Left ventricle myocardium inferior (tissue), 1 donor: Measurements from ENCODE around the gene XYLT2. TPM values are rescaled to one million over a fixed set of nuclear protein-coding genes. Genes with fewer than 3 reads are reported as not detected.
A peak's percentile ranks its signal among the peaks of the same experiment; 100 is the strongest.
"Not testable (repeated sequence)": the region's sequence is repeated elsewhere in the genome, so short reads cannot be mapped to it uniquely, and the experiment has no call there.

Experiments used
- DNase-seq: peaks from one replicate; pipeline ENCODE4 v3.0.0-alpha.2; 2020
- H3K27ac ChIP-seq: fragments of 200-600 bp; replicated peaks from 2 replicates; pipeline ENCODE4 v1.8.0; 2021
- H3K27me3 ChIP-seq: fragments of 200-600 bp; 2 replicates; pipeline ENCODE4 v1.8.0; 2021; ENCODE audit warnings: low read depth
- H3K36me3 ChIP-seq: fragments of 200-600 bp; 2 replicates; pipeline ENCODE4 v1.8.0; 2021
- H3K4me1 ChIP-seq: fragments of 200-600 bp; 2 replicates; pipeline ENCODE4 v1.8.0; 2021
- H3K4me3 ChIP-seq: fragments of 200-600 bp; 2 replicates; pipeline ENCODE4 v1.8.0; 2021; ENCODE audit warnings: mild to moderate bottlenecking, moderate library complexity
- H3K9me3 ChIP-seq: fragments of 200-600 bp; replicated peaks from 2 replicates; pipeline ENCODE4 v1.8.0; 2021
- intact Hi-C: fragments of 100-400 bp; cut with micrococcal nuclease; formaldehyde crosslinking; loops from one replicate; pipeline ENCODE4 v1.11.0; 2022
- total RNA-seq: library from RNA; stranded (reverse); fragmentation: NEBNext Ultra II Directional; extraction: Animal tissue kit (Norgen Biotek cat#: 25700); gene quantifications from one replicate; pipeline ENCODE4 v1.2.1, GENCODE V29; 2021
- TF ChIP-seq, protein P1 (sequence below): fragments of 200-600 bp; IDR thresholded peaks from 2 replicates; pipeline ENCODE4 v1.8.0; 2021; ENCODE audit warnings: antibody characterized with exemption, mild to moderate bottlenecking, borderline replicate concordance
- donor health status: DM: no; HTN: yes; CAD: no; lungs with severe emphysema.

Gene XYLT2
- total RNA-seq, 1 donor from 2014 or later = 12.6 TPM

DNA sequence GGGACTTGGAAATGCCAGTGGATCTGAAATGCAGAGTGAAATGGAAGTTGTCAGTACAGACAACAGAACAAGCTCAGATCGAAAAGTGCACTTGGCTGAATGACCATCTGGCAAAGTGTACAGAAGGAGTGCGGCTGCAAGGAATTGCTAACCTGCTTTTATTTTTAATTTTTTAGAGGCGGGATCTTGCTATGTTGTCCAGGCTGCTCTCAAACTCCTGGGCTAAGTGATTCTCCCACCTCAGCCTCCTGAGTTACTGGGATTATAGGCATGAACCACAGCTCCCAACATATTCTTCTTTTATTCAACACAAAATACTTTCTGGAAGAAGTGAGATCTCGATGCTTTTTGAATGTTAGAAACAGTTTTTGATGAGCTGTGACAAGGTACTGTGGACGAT lies 47.8 kb downstream of the XYLT2 start:
- no peaks in the 10 kb centered on the region for H3K27me3 ChIP-seq
- no peak overlapping the region for H3K4me3 ChIP-seq
- H3K9me3 ChIP-seq = no peaks in the 10 kb centered on the region
- intact Hi-C loops = no loop called here
- peaks cover 62% of the 10 kb centered on the region for H3K36me3 ChIP-seq
- H3K4me1 ChIP-seq = peaks cover 40% of the 10 kb centered on the region
- TF ChIP-seq, protein P1, sequence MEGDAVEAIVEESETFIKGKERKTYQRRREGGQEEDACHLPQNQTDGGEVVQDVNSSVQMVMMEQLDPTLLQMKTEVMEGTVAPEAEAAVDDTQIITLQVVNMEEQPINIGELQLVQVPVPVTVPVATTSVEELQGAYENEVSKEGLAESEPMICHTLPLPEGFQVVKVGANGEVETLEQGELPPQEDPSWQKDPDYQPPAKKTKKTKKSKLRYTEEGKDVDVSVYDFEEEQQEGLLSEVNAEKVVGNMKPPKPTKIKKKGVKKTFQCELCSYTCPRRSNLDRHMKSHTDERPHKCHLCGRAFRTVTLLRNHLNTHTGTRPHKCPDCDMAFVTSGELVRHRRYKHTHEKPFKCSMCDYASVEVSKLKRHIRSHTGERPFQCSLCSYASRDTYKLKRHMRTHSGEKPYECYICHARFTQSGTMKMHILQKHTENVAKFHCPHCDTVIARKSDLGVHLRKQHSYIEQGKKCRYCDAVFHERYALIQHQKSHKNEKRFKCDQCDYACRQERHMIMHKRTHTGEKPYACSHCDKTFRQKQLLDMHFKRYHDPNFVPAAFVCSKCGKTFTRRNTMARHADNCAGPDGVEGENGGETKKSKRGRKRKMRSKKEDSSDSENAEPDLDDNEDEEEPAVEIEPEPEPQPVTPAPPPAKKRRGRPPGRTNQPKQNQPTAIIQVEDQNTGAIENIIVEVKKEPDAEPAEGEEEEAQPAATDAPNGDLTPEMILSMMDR = no peak
- H3K27ac ChIP-seq = no peak overlapping the region
- no peak for DNase-seq

DNA sequence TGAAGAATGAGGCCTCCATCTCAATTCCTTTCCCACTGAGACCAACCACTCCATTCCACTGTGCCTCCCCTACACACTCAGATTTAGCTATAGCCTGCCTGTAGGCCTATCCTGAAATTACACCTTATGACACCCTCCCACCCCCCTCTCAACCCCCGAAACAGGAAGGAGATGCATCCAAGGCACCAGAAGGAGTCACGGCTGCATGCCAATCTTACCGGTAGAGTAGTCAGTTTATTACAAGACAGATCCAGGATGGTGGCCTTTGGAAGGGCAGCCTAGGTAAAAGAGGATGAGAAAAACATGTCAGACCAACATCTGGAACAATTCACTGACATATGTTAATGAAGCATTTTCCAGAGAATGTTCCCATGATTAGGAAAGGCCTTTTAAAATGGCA lies 48.8 kb downstream of the XYLT2 start:
- H3K27ac ChIP-seq = no peak overlapping the region
- H3K9me3 ChIP-seq = no peaks in the 10 kb centered on the region
- H3K27me3 ChIP-seq = no peaks in the 10 kb centered on the region
- no peak for DNase-seq
- no peak overlapping the region for H3K4me3 ChIP-seq
- peaks cover 52% of the 10 kb centered on the region for H3K36me3 ChIP-seq
- intact Hi-C loops = no loop called here
- TF ChIP-seq, protein P1 = no peak
- H3K4me1 ChIP-seq = peaks cover 40% of the 10 kb centered on the region

DNA sequence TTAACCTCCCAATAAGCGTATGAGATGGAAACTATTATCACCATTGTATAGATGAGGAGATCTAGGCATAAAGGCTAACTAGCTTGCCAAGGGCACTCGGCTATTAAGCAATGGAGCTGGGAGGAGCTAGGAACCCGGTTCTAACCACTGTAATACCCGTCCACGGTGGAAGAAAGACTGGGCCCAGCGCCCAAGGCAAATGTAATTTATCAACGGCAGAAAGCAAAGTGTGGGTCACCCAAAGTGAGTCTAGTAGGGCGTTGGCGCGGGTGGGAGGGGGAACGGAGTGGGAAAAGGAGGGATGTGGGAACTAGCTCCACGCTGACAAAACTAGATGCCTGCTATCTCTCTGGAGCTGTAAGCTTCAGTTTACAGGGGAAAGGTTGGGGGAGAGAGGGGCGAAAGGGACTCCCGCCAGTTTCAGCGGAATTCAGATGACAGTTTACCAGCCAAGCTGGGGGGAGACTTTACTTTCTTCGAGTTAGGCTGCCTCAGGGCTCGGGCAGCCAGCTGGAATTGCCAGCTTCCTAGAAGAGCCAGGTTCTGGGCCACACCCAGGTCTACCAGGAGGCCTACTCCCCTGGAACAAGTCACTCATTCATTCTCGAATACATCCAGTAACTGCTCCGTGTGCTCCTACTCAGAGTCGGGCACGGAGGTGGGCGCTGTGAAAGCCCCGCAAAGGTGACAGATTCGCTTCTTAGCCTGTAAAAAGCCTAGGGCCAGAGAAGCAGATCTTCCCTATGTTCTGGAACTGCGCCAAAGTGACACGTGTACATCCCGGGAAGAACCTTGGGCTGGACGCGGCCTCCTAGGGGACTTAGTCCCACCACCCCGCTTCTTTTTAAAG lies 50.6 kb downstream of the XYLT2 start:
- Histone ChIP-seq H3K27me3 (no peaks in the 10 kb centered on the region), H3K4me3 (peak overlapping the region; percentile 95), H3K27ac (peak overlapping the region; percentile 81), H3K36me3 (peaks cover 36% of the 10 kb centered on the region), H3K4me1 (peaks cover 40% of the 10 kb centered on the region), H3K9me3 (no peaks in the 10 kb centered on the region)
- TF ChIP-seq, protein P1 = no peak
- no peak for DNase-seq
- intact Hi-C loops = no loop called here

DNA sequence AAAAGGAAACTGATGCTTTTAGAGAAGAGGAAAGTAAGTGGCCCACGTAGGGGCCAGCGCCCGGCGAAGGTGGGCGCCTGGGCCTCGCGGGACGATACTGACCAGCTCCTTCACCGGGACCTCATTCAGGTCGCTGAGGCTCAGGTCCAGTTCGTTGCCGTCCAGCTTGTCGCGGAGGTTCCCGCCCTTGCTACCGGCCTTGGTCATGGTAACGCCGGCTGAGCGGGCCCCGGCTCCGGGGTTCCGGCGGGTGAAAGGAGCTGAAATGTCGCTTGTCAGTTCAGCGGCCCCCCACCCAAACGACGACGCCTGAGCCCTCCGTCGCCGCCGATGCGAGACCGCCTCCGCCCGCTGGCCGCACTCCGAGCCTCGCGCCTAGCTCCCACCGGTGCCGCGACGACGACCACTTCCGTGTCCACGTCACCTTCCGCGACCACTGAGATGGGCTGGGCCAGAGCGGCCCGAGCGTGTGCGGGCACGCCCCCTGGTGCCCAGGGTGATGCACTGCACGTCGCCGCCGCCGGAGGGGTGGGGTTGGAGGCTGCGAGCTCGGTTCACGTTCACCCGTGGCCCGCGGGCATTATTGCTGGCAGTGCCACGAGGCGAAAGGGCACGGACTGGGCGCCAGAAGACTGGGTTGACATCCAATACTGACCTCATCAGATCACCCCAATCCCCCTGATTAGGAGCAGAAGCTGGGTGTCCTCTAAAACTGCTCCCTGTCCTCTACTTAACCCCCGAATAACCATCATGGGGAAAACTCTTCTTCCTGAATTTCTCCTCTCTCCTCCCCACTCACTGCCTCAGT lies 51.4 kb downstream of the XYLT2 start, which contains the start of gene LRRC59:
Gene LRRC59 (minus strand): TSS at position 413 of the 808 bp plus-strand sequence. CDS start 206 bp downstream, at position 207.
- TF ChIP-seq, protein P1 = peak; percentile 100
- peaks cover 40% of the 10 kb centered on the region for H3K4me1 ChIP-seq
- peaks cover 27% of the 10 kb centered on the region for H3K36me3 ChIP-seq
- peak within 1 kb of the TSS; percentile 81 for H3K27ac ChIP-seq
- peak within 1 kb of the TSS; percentile 95 for H3K4me3 ChIP-seq
- no peaks in the 10 kb centered on the region for H3K9me3 ChIP-seq
- peak; percentile 90 for DNase-seq
- H3K27me3 ChIP-seq = no peaks in the 10 kb centered on the region
- intact Hi-C loops = no loop called here

DNA sequence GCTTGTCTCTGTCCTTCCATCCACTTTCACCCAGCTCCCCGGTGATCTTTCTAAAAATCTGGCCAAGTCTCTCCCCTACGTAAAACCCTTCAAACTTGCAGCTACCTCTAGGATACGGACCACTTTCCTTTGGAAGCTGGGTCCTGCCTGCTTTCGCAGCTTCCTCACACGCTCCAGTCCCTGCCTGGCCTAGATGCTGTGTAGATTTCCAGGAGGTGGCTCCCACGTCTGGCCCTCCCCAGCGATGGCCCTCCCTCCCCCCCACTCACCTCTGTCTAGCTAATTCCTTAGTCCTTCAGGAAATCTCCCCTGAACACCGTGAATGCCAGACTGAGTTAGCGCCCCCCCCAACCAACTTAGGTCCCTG lies 52.0 kb downstream of the XYLT2 start:
- Histone ChIP-seq H3K9me3 (no peaks in the 10 kb centered on the region), H3K4me1 (peaks cover 40% of the 10 kb centered on the region), H3K27me3 (no peaks in the 10 kb centered on the region), H3K36me3 (peaks cover 21% of the 10 kb centered on the region), H3K27ac (no peak overlapping the region), H3K4me3 (peak overlapping the region; percentile 95)
- DNase-seq = no peak
- TF ChIP-seq, protein P1 = no peak
- intact Hi-C loops = no loop called here

DNA sequence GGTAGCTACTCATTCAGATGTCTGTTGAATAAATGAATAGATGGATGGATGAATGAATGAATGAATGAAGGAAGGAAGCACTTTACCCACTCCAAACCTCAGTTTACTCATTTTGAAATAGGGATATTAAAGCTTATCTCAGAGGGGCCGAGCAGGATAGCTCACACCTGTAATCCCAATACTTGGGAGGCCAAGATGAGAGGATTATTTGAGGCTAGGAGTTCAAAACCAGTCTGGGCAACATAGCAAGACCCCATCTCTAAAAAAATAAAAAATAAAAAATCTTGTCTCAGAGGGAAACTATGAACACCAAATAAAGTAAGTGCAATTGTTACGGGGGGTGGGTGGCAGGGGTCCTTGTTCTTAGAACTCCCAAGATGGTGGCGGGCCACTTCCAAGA lies 52.7 kb downstream of the XYLT2 start:
- intact Hi-C loops, H3K27ac ChIP-seq, H3K27me3 ChIP-seq, DNase-seq, H3K4me3 ChIP-seq, H3K9me3 ChIP-seq: not testable (repeated sequence)
- H3K36me3 ChIP-seq = peaks cover 14% of the 10 kb centered on the region
- H3K4me1 ChIP-seq = peaks cover 40% of the 10 kb centered on the region

DNA sequence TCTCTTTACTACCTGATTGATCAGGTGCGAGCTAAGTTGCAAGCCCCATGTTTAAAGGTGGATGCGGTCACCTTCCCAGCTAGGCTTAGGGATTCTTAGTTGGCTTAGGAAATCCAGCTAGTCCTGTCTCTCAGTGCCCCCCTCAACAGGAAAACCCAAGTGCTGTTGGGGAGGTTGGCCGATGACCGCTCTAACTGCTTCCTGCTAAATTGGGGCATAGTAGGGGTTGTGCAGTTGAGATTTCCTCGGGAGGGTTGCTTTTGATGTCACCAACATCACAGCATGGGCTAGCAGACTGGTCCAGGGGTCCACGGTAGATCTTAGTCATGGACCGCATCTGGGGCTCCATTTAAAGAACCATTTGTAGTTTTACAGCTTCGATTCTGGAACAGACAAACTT lies 53.7 kb downstream of the XYLT2 start:
- H3K4me1 ChIP-seq = peaks cover 33% of the 10 kb centered on the region
- H3K27ac ChIP-seq, H3K27me3 ChIP-seq, H3K4me3 ChIP-seq, H3K36me3 ChIP-seq, intact Hi-C loops, H3K9me3 ChIP-seq, DNase-seq: not testable (repeated sequence)

DNA sequence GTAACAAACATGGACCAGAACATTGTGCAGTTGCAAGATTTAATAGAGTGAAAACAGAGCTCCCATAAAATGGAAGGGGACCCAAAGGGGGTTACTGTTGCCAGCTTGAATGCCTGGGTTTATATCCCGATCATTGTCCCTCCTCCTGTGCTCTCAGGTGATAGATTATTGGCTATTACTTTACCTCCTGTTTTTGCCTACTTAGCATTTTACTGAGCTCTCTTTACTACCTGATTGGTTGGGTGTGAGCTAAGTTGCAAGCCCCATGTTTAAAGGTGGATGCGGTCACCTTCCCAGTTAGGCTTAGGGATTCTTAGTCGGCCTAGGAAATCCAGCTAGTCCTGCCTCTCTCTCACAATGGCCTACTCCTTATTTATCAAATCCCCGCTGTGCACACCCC lies 59.4 kb downstream of the XYLT2 start:
- not testable (repeated sequence) for DNase-seq

More for the DNA sequence above, 59.4 kb downstream of the XYLT2 start:
- intact Hi-C loops, H3K4me3 ChIP-seq, H3K36me3 ChIP-seq, H3K4me1 ChIP-seq, H3K27ac ChIP-seq, H3K9me3 ChIP-seq: not testable (repeated sequence)
- peaks cover 33% of the 10 kb centered on the region for H3K27me3 ChIP-seq
